GM12873 (cell line): Measurements from ENCODE around the gene NEU3.

Source experiments
- CTCF ChIP-seq: IDR thresholded peaks from 2 replicates; pipeline ENCODE4 v1.5.1; 2012; ENCODE audit warnings: low read depth, mild to moderate bottlenecking, moderate library complexity, low read length, control low read depth; ENCODE audit not compliant: insufficient read depth; ENCODE audit errors: missing control alignments

Gene NEU3

GRCh38 chr11:74966651-74967050, 22.1 kb upstream of the NEU3 start:
- no peak for TF ChIP-seq CTCF

GRCh38 chr11:74970852-74971395, 17.8 kb upstream of the NEU3 start:
- TF ChIP-seq CTCF: no peak

GRCh38 chr11:74971424-74971823, 17.3 kb upstream of the NEU3 start:
- TF ChIP-seq CTCF: no peak

- TF ChIP-seq CTCF: no peak
Measured at GRCh38 chr11:74978041-74978440, 10.7 kb upstream of the NEU3 start.

- no peak for TF ChIP-seq CTCF
Measured at GRCh38 chr11:74980634-74981033, 8.1 kb upstream of the NEU3 start.

- TF ChIP-seq CTCF: no peak
Measured at GRCh38 chr11:74981888-74982287, 6.8 kb upstream of the NEU3 start.

- TF ChIP-seq CTCF: no peak
Measured at GRCh38 chr11:74984070-74984469, 4.7 kb upstream of the NEU3 start.
